GM18519 (cell line): ENCODE data around the gene DYNC1H1.

Source experiments
- ATAC-seq: cut with Tn5 transposase; IDR thresholded peaks from one replicate; pipeline ENCODE4 v1.9.1; 2021; ENCODE audit warnings: mild to moderate bottlenecking, moderate library complexity; ENCODE audit not compliant: unreplicated experiment, low FRiP score

The DYNC1H1 gene

GRCh38 chr14:101986953-101987352 is 22.6 kb downstream of the DYNC1H1 start:
- ATAC-seq, result no peak

GRCh38 chr14:101988377-101988776 is 24.0 kb downstream of the DYNC1H1 start:
- ATAC-seq, result no peak

- peak; percentile 40 for ATAC-seq
These were observed 27.0 kb downstream of the DYNC1H1 start for GRCh38 chr14:101991352-101991751.

- peak; percentile 55 for ATAC-seq
These were observed 28.3 kb downstream of the DYNC1H1 start for GRCh38 chr14:101992708-101993107.

GRCh38 chr14:101997429-101998336 is 33.3 kb downstream of the DYNC1H1 start:
- no peak for ATAC-seq

- ATAC-seq, result no peak
These were observed 36.5 kb downstream of the DYNC1H1 start for GRCh38 chr14:102000902-102001301.

- ATAC-seq, result no peak
These were observed 41.0 kb downstream of the DYNC1H1 start for GRCh38 chr14:102005336-102005735.

- no peak for ATAC-seq
These were observed 43.6 kb downstream of the DYNC1H1 start for GRCh38 chr14:102007916-102008418.

- ATAC-seq, result no peak
These were observed 44.5 kb downstream of the DYNC1H1 start for GRCh38 chr14:102008891-102009290.

- no peak for ATAC-seq
These were observed 47.3 kb downstream of the DYNC1H1 start for GRCh38 chr14:102011631-102012030.

GRCh38 chr14:102012336-102012735 is 48.0 kb downstream of the DYNC1H1 start:
- ATAC-seq, result no peak

GRCh38 chr14:102013669-102014200 is 49.4 kb downstream of the DYNC1H1 start:
- ATAC-seq, result no peak

- no peak for ATAC-seq
These were observed 50.8 kb downstream of the DYNC1H1 start for GRCh38 chr14:102015045-102015685.

GRCh38 chr14:102015771-102016170 is 51.4 kb downstream of the DYNC1H1 start:
- ATAC-seq, result no peak

- ATAC-seq, result no peak
These were observed 52.2 kb downstream of the DYNC1H1 start for GRCh38 chr14:102016420-102017090.

GRCh38 chr14:102018251-102018650 is 53.9 kb downstream of the DYNC1H1 start:
- ATAC-seq, result no peak

- ATAC-seq, result no peak
These were observed 54.7 kb downstream of the DYNC1H1 start for GRCh38 chr14:102019006-102019540.

- no peak for ATAC-seq
These were observed 55.9 kb downstream of the DYNC1H1 start for GRCh38 chr14:102020058-102020971.

- no peak for ATAC-seq
These were observed 62.6 kb downstream of the DYNC1H1 start for GRCh38 chr14:102026934-102027333.
